Activated CD4-positive, alpha-beta T cell treated with anti-CD3 and anti-CD28 coated beads for 36 hours (primary cell): ENCODE data around the gene SPIN3. TPM values are rescaled to one million over a fixed set of nuclear protein-coding genes. Genes with fewer than 3 reads are reported as not detected.
"Not testable (repeated sequence)": the region's sequence is repeated elsewhere in the genome, so short reads cannot be mapped to it uniquely, and the experiment has no call there.

Source experiments
- ATAC-seq: fragments of 200-7000 bp; cut with Tn5 transposase; one replicate; pipeline ENCODE4 v1.10.0; 2021; ENCODE audit warnings: mild to moderate bottlenecking, moderate library complexity
- CTCF ChIA-PET: fragments of 350-600 bp; sonication (Branson Sonifier 250); formaldehyde crosslinking; loops from one replicate; lab custom pipeline; 2021; ENCODE audit warnings: antibody characterized with exemption; lab: Charles Lee
- POLR2A ChIA-PET: fragments of 350-600 bp; sonication (Branson Sonifier 250); formaldehyde crosslinking; loops from one replicate; lab custom pipeline; 2021; ENCODE audit warnings: antibody characterized with exemption, inconsistent platforms; lab: Charles Lee
- DNase-seq: peaks from one replicate; pipeline ENCODE4 v3.0.0-alpha.2; 2020
- H3K27ac Mint-ChIP-seq: one replicate; pipeline ENCODE4 v1.8.0; 2021; ENCODE audit warnings: mixed read lengths
- H3K27me3 Mint-ChIP-seq: one replicate; pipeline ENCODE4 v1.8.0; 2021; ENCODE audit warnings: mixed read lengths
- H3K36me3 Mint-ChIP-seq: one replicate; pipeline ENCODE4 v1.8.0; 2021; ENCODE audit warnings: low read depth, mixed read lengths
- H3K4me1 Mint-ChIP-seq: one replicate; pipeline ENCODE4 v1.8.0; 2021; ENCODE audit warnings: mixed read lengths
- H3K4me3 Mint-ChIP-seq: one replicate; pipeline ENCODE4 v1.8.0; 2021; ENCODE audit warnings: mild to moderate bottlenecking, moderate library complexity, mixed read lengths
- H3K9me3 Mint-ChIP-seq: one replicate; pipeline ENCODE4 v1.8.0; 2021; ENCODE audit warnings: low read depth, mixed read lengths
- intact Hi-C, 2 experiments: fragments of 100-400 bp; cut with DNase I in 1 of 2; cut with micrococcal nuclease in 1 of 2; formaldehyde crosslinking; loops; one replicate each; pipeline versions ENCODE4 v1.14.2 to v1.15.1; 2022 to 2024; cut with DNase I, micrococcal nuclease
- total RNA-seq, 2 experiments: library from RNA; stranded (reverse); gene quantifications; one replicate each; pipeline ENCODE4 v1.2.3, GENCODE V29; 2021

Gene SPIN3
- 1 to 10 TPM; 7.7 to 10.0 TPM for total RNA-seq

DNA sequence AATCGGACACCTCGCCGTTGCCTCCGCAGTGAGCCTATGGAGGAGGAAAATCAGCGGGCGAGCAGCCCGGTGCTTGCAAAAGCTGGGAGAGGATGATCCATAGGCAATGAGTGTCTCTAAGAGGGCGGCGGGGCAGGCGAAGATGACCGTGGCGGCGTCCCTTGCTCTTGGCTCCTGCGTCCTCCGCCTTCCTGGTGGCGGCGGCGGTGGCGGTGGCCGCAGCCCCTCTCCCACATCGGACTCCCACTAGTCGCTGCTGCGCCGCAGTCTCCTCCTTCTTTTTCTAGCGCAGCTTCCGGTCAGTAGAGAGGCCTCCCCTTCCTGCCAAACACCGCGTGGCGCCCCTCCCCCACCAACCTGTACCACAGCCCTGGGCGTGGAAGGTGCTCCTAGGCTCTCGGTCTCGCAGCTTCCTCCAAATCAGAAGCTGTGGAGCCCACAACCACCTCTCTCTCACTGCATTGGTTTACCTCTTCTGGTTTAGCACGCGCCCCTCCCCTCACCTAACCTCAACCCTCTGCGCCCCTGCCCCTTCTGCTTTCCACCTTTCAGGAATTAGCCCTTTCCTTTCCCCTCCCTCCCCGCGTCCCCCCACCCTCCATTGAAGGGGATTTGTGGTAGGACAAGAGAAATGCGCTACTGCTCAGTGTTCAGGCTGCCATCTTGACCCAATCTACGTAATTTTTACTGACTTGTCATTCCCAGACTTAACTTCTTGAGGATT, at the start of gene SPIN3:
Gene SPIN3, minus strand, starts transcription at position 271 of the 724 bp plus-strand sequence. CDS start 594 bp downstream, outside the sequence.
- H3K4me3 Mint-ChIP-seq = peak within 1 kb of the TSS; percentile 84
- H3K9me3 Mint-ChIP-seq = no peaks in the 10 kb centered on the region
- peak; percentile 80 for DNase-seq
- peaks cover 17% of the 10 kb centered on the region for H3K36me3 Mint-ChIP-seq
- intact Hi-C loops = loop anchor here (5.0 to 10.0 kb wide), 3 partner anchors 431 to 599 kb away; partner anchors contain the start of genes ZXDB (in 2 of the 2) and UBQLN2 (in 1 of the 2)
- peak within 1 kb of the TSS; percentile 92 for H3K27ac Mint-ChIP-seq
- no peaks in the 10 kb centered on the region for H3K27me3 Mint-ChIP-seq
- ChIA-PET CTCF (no interaction called here), POLR2A (no interaction called here)
- peak; percentile 95 for ATAC-seq
- H3K4me1 Mint-ChIP-seq = peaks cover 30% of the 10 kb centered on the region

- Mint-ChIP-seq H3K36me3 (no peaks in the 10 kb centered on the region), H3K27ac (no peak overlapping the region), H3K9me3 (no peaks in the 10 kb centered on the region), H3K4me3 (no peak overlapping the region), H3K4me1 (no peaks in the 10 kb centered on the region), H3K27me3 (peaks cover 5% of the 10 kb centered on the region)
- intact Hi-C loops = no loop called here
- ChIA-PET CTCF (no interaction called here), POLR2A (no interaction called here)
- DNase-seq (no peak), ATAC-seq (no peak)
Measured at GRCh38 chrX:57044245-57044644, 48.9 kb upstream of the SPIN3 start.

GRCh38 chrX:57037265-57037664, 41.9 kb upstream of the SPIN3 start:
- CTCF ChIA-PET, H3K27me3 Mint-ChIP-seq, ATAC-seq, H3K4me1 Mint-ChIP-seq, H3K36me3 Mint-ChIP-seq, H3K4me3 Mint-ChIP-seq, DNase-seq, POLR2A ChIA-PET, H3K9me3 Mint-ChIP-seq, intact Hi-C loops, H3K27ac Mint-ChIP-seq: not testable (repeated sequence)

DNA sequence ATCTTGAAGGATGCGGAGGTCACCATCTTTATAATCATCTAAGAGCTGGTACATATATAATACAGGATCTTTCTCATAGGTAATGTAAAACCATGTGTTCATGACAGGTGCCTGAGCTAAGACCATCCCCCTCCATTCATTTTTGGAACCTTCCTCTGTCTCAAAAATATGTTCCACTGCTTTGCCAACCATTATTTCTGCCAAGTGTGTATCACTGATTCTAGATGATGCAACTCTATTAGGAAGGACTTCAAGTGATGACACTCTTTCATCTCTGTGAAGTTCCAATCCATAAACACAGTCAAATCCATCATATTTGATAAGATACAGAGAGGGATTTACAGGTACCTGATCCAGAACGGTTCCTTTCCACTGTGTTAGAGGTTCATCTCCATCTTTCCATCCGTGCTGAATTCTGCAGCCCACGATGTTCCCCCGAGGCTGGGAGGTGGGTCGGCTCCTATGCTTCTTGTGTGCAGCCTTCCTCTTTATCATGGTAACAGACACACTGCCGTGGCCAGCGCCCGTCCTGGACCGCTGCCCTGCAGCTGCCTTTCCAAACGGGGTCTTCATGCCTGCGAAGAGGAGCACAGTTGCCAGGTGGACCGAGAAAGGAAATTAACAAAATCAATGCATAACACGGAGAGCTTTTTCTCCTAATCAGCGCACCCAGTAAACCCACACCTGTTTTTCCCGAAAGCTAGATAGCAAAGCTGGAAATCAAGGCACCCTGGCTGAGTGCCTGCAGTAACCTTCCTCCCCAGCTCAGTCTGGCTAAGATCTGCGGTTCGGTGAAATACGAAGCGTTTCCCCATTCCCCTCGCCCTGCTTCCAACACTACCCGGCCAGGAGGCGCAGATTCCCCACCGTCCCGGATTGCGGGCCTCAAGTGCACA, 718 bp downstream of the SPIN3 start:
- DNase-seq (no peak), ATAC-seq (peak; percentile 21)
- H3K4me1 Mint-ChIP-seq = peaks cover 30% of the 10 kb centered on the region
- intact Hi-C loops = loop anchor here (5.0 to 10.0 kb wide), 6 partner anchors 128 to 600 kb away; partner anchors contain the start of genes ZXDB (in 2 of the 2), FAAH2 (in 1 of the 2), SPIN2B (in 1 of the 2) and UBQLN2 (in 1 of the 2)
- ChIA-PET POLR2A (no interaction called here), CTCF (no interaction called here)
- peak overlapping the region; percentile 84 for H3K4me3 Mint-ChIP-seq
- H3K27me3 Mint-ChIP-seq = no peaks in the 10 kb centered on the region
- H3K36me3 Mint-ChIP-seq = peaks cover 17% of the 10 kb centered on the region
- H3K27ac Mint-ChIP-seq = peak overlapping the region; percentile 92
- H3K9me3 Mint-ChIP-seq = no peaks in the 10 kb centered on the region

- Mint-ChIP-seq H3K27ac (no peak overlapping the region), H3K36me3 (peaks cover 29% of the 10 kb centered on the region), H3K4me3 (no peak overlapping the region), H3K27me3 (no peaks in the 10 kb centered on the region), H3K9me3 (no peaks in the 10 kb centered on the region), H3K4me1 (peaks cover 32% of the 10 kb centered on the region)
- no peak for ATAC-seq
- intact Hi-C loops = no loop called here
- DNase-seq = no peak
- CTCF ChIA-PET = interaction anchor here (1.5 kb wide), 1 partner anchor 9 kb away, joined by 6 read pairs; no protein-coding TSS in a partner anchor
- POLR2A ChIA-PET = no interaction called here
Measured at GRCh38 chrX:56987741-56988140, 7.6 kb downstream of the SPIN3 start.

DNA sequence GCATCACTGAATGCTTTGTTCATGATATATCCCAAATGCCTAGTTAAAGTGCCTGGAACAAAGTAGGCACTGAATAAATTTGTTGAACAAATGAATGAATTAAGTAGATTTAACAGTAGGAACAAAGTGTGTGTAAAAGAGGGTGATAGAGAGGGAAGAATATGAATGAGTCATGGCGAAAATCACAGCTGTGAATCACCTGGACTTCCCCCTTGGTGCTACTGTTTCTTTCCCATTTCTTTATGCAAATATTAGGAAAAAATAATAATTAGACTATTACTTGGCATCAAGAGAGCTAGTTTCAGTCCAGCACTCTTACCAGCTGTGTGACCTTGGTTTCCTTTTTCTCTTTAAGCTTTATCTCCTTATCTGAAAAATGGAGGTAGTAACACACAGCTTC, 9.2 kb downstream of the SPIN3 start:
- H3K27ac Mint-ChIP-seq = no peak overlapping the region
- DNase-seq (peak; percentile 8), ATAC-seq (peak; percentile 64)
- peaks cover 25% of the 10 kb centered on the region for H3K4me1 Mint-ChIP-seq
- ChIA-PET CTCF (no interaction called here), POLR2A (no interaction called here)
- H3K36me3 Mint-ChIP-seq = peaks cover 25% of the 10 kb centered on the region
- no peak overlapping the region for H3K4me3 Mint-ChIP-seq
- no peaks in the 10 kb centered on the region for H3K9me3 Mint-ChIP-seq
- H3K27me3 Mint-ChIP-seq = no peaks in the 10 kb centered on the region
- intact Hi-C loops = no loop called here

DNA sequence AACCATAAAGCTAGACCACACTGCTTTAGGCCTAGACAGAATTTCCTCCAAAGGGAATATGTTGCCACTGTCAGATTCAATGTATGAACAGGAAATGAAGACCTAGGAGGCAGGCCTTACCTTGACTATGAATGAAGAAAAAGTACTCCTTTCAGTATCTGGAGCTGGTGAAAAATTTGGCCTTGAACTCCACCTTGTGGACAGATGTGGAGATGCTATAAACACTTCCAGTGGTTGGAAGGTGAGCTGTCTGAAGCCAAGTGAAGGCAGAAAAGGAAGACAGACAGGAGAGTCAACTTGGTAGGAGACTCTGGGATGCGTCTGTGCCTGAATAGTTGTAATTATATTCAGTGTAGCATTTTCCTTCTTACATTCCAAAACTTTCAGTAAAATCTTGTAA, 17.2 kb downstream of the SPIN3 start:
- POLR2A ChIA-PET = no interaction called here

DNA sequence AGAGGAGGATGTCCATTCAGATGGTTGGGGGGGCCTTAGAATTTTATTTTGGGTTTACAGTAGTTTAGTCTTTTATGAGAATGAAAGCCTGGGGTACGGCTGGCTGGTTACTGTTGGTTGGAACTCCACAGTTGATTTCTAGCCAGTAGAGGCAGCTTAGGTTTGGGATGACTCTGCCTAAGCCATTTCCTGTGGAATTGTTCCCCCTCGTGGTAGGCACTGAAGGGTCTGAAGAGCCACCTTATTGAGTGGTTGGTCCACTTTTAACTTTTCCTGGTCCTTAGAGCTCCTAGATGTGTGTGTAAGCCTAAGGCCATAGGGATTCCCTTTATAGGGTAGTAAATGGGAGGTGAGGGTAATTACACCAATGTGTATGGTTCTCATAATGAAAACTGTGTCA, 19.7 kb downstream of the SPIN3 start:
- no peak overlapping the region for H3K27ac Mint-ChIP-seq
- intact Hi-C loops = loop anchor here in 1 of 2 experiments (5.0 kb wide), 1 partner anchor 163 kb away; no protein-coding TSS in a partner anchor
- CTCF ChIA-PET = no interaction called here

More for the DNA sequence above, 17.2 kb downstream of the SPIN3 start:
- DNase-seq = peak; percentile 44
- H3K36me3 Mint-ChIP-seq = peaks cover 12% of the 10 kb centered on the region
- intact Hi-C loops = loop anchor here (1.0 to 5.0 kb wide), 2 partner anchors 166 to 175 kb away; no protein-coding TSS in a partner anchor
- H3K27me3 Mint-ChIP-seq = no peaks in the 10 kb centered on the region
- no peak overlapping the region for H3K27ac Mint-ChIP-seq
- CTCF ChIA-PET = interaction anchor here (0.6 to 3.0 kb wide), 11 partner anchors 9 to 513 kb away, joined by 3 to 17 read pairs (median 4); partner anchors contain the start of gene FAAH2
- no peaks in the 10 kb centered on the region for H3K9me3 Mint-ChIP-seq
- H3K4me3 Mint-ChIP-seq = no peak overlapping the region
- H3K4me1 Mint-ChIP-seq = no peaks in the 10 kb centered on the region
- ATAC-seq = peak; percentile 92

GRCh38 chrX:56974408-56974807, 20.9 kb downstream of the SPIN3 start:
- Mint-ChIP-seq H3K27ac (no peak overlapping the region), H3K36me3 (peaks cover 8% of the 10 kb centered on the region), H3K9me3 (no peaks in the 10 kb centered on the region), H3K27me3 (no peaks in the 10 kb centered on the region), H3K4me3 (no peak overlapping the region), H3K4me1 (no peaks in the 10 kb centered on the region)
- intact Hi-C loops = no loop called here
- ChIA-PET CTCF (no interaction called here), POLR2A (no interaction called here)
- no peak for DNase-seq
- ATAC-seq = no peak

More for the DNA sequence above, 19.7 kb downstream of the SPIN3 start:
- Mint-ChIP-seq H3K9me3 (no peaks in the 10 kb centered on the region), H3K4me1 (no peaks in the 10 kb centered on the region), H3K27me3 (no peaks in the 10 kb centered on the region), H3K4me3 (no peak overlapping the region), H3K36me3 (peaks cover 8% of the 10 kb centered on the region)
- POLR2A ChIA-PET = no interaction called here
- no peak for DNase-seq
- no peak for ATAC-seq

GRCh38 chrX:56969559-56969958, 25.8 kb downstream of the SPIN3 start:
- peaks cover 7% of the 10 kb centered on the region for H3K36me3 Mint-ChIP-seq
- H3K9me3 Mint-ChIP-seq = no peaks in the 10 kb centered on the region
- no peak for DNase-seq
- ChIA-PET POLR2A (no interaction called here), CTCF (no interaction called here)
- H3K4me3 Mint-ChIP-seq = no peak overlapping the region
- no peaks in the 10 kb centered on the region for H3K4me1 Mint-ChIP-seq
- H3K27ac Mint-ChIP-seq = no peak overlapping the region
- H3K27me3 Mint-ChIP-seq = no peaks in the 10 kb centered on the region
- no peak for ATAC-seq
- intact Hi-C loops = no loop called here

DNA sequence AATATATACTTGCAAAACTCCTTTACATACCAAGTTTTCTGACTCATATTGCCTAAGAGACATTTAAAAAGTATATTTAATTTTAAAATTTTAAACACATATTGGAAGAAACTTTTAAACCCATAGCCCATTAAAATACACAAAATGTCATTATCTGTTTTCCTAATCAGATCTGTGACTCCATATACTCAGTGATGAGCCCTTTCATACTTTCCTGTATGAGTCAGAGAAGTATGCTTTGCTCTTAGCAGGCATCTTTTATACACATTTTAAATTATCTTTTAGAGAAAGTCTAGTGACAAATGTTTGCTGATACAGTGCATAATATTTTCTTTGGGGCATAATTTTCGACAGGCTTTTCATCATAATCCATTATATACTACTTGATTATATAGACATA, 26.4 kb downstream of the SPIN3 start:
- DNase-seq = no peak
- no peaks in the 10 kb centered on the region for H3K27me3 Mint-ChIP-seq
- CTCF ChIA-PET = no interaction called here
- intact Hi-C loops = no loop called here
- no peak overlapping the region for H3K27ac Mint-ChIP-seq
- H3K4me1 Mint-ChIP-seq = peaks cover 2% of the 10 kb centered on the region
- peak; percentile 33 for ATAC-seq
- H3K9me3 Mint-ChIP-seq = no peaks in the 10 kb centered on the region
- no peak overlapping the region for H3K4me3 Mint-ChIP-seq
- POLR2A ChIA-PET = no interaction called here
- peaks cover 7% of the 10 kb centered on the region for H3K36me3 Mint-ChIP-seq
